ENCODE measurements around the gene DLGAP5.

The DLGAP5 gene

GRCh38 chr14:55180006-55180405 lies 11.4 kb downstream of the DLGAP5 start:
- no peak for DNase-seq

DNA sequence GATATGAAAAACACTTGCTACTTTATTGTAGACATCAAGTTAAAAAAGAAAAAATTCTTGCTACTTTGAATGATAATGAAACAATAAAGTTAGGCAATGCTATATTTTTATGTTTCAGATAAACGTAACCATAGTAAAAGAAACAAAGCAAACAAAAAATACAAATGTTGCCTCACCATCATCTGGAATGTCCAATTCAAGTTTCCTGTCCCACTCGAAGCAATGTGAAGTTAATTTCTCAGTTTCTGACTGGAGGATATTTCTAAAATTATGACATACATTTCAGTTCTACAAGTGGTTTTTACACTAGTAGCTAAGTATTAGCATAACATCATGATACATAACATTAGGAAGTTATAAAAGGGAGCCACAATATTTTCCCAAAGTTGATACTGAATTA lies 20.9 kb downstream of the DLGAP5 start:
- no peak for DNase-seq

- no peak for DNase-seq
Measured at GRCh38 chr14:55160989-55161388, 30.4 kb downstream of the DLGAP5 start.

DNA sequence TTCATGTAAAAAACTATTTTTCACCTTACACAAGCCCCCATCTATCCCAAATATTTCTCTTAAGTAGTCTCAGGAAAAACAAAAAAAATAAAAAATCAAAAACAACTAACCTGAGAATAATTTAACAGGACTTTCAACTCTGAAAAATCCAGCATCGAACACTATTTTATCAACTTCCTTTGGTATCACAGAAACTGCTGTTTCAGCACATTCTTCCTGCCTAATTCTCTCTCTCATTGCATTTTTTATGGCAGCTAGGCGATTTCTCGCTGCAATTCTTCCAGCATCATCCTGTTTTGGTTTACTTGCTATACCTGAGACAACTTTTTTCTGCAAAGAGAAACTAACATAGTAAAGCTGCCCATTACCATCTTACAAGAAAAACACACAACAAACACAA lies 33.0 kb downstream of the DLGAP5 start:
- no peak for DNase-seq

DNA sequence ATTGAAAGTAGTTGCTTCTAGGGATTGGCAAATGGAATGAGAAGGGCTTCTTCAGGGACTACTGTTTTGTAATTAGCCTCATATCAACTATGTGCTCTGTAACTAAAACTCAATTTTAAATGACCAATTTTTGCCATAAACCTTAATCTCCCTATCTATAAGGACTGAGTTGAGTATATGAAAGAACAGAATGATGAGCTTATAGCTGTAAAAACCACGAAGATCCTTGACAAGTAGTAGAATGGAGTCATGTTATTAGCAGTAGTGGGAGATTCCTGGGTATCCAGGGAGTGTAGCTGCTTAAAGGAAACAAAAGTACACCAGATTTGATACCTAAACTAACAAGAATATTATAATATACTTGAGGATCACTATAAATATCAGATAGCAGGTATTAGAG lies 34.3 kb downstream of the DLGAP5 start:
- no peak for DNase-seq

GRCh38 chr14:55153951-55154350 lies 37.4 kb downstream of the DLGAP5 start:
- peak in 1 of 14 donors; percentile 21 for DNase-seq

GRCh38 chr14:55152052-55152753 lies 39.2 kb downstream of the DLGAP5 start:
- DNase-seq = no peak

- DNase-seq = no peak
Measured at GRCh38 chr14:55151601-55152000, 39.8 kb downstream of the DLGAP5 start.

GRCh38 chr14:55146425-55146824 lies 45.0 kb downstream of the DLGAP5 start:
- no peak for DNase-seq

GRCh38 chr14:55142466-55142865 lies 48.9 kb downstream of the DLGAP5 start:
- DNase-seq = no peak

DNA sequence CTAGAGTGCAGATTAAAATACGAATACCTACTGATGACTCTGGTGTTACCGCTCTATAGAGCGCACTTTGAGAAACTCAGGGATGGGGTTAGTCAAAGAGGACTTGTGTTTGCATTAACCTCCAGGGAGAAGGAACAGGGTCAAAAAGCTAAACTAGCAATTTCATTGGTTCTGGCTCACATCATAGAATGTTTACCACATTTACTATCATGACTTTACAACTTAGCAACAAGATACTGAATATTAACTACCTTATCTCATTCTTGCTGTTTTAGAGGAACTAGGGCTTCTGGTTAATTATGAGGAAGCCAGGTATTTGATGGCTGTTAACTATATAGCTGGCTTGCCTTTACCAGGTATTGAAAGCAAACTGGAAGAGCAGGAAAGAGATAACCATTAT lies 49.6 kb downstream of the DLGAP5 start:
- DNase-seq = no peak

- DNase-seq = no peak
Measured at GRCh38 chr14:55139696-55140509, 51.5 kb downstream of the DLGAP5 start.

GRCh38 chr14:55139141-55139540 lies 52.2 kb downstream of the DLGAP5 start:
- no peak for DNase-seq

GRCh38 chr14:55138091-55138490 lies 53.3 kb downstream of the DLGAP5 start:
- DNase-seq = no peak

GRCh38 chr14:55136885-55137786 lies 54.2 kb downstream of the DLGAP5 start:
- peak in 11 of 14 donors; percentile 17 to 72 (median 54) for DNase-seq

DNA sequence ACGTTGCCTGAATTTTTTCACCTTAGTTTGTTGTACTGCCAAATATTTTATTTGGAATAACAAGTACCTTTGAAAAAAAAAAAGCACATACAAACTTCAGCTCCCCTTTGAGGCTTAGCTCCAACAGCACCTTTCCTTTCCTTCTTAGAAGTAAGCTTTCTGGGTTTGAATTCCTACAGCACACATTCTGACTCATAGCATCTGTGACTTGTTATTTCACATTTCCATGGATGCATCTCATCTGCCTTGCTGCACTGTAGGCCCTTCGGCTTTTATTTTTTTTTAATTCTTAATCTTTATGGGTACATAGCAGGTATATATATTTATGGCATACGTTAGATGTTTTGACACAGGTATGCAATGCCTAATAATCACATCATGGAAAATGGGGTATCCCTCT lies 55.1 kb downstream of the DLGAP5 start:
- DNase-seq = no peak

DNA sequence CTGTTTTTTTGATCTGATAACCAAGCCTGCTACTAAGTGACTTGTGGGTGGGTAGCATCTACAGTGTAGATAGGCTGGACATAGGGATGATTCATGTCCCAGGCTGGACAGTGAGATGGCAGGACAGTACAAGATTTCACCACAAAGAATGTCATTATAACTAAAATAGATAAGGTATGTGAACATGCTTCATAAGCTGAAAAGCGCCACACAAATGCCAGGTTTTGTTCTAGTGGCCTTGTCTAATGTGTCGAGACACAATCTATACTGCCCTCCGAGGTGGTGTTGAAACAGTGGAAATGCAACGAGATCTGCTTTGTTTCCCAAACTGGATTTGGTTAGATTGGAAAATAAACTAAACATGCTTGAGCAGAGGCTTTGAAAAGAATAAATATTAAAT lies 58.0 kb downstream of the DLGAP5 start:
- no peak for DNase-seq

DNA sequence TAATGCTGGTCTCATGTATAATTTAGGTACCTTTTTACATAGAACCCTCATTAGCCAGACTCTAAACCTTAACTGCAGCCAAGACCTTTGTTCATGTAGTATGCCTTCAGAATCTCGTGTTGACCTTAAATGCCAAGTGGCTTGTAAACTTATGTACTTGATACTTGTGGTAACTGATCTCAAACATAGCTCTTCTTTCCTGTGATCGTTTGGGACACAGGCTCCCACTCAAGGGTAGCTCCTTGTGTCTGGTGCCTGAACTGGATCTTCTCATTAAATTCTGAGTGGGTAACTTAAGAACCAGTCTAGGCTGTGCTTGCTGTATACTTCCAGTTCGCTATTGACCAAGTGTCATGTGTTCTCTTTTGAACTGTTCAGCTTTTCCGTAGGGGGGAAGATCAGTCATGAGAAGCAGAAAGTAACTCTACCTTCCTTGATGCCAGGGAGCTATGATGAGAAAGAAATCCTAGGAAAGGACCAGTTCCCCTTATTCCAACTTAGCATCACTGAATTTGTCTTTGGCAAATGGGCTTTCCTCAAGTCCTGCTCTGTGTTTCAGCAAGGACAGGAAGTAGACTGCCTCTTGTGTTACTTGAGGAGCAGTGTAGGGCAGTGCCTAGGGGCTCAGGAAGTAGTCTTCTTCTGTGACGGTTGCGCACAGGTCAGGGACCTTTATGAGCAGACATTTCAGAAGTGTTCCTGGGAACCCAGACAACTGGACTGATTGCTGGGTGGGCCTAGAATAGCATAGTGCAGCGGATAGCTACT lies 59.8 kb downstream of the DLGAP5 start:
- DNase-seq = no peak

DNA sequence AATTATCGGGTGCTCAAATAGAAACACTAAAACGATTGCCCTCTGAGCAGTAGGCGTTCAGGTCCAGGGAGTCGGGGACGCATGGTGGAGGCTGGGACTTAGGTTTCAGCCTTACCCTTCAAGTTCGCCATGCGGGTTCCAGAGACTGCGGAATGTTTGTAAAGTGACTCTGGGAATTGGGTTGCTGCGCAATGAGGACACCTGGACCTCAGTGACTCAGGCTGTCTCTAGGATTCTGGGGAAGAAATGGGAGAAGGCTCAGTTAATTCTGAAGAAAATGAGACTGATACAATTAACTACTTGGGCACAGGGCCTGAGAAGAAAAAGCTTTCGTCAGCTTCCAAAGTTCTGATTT lies 61.2 kb downstream of the DLGAP5 start:
- DNase-seq = no peak

DNA sequence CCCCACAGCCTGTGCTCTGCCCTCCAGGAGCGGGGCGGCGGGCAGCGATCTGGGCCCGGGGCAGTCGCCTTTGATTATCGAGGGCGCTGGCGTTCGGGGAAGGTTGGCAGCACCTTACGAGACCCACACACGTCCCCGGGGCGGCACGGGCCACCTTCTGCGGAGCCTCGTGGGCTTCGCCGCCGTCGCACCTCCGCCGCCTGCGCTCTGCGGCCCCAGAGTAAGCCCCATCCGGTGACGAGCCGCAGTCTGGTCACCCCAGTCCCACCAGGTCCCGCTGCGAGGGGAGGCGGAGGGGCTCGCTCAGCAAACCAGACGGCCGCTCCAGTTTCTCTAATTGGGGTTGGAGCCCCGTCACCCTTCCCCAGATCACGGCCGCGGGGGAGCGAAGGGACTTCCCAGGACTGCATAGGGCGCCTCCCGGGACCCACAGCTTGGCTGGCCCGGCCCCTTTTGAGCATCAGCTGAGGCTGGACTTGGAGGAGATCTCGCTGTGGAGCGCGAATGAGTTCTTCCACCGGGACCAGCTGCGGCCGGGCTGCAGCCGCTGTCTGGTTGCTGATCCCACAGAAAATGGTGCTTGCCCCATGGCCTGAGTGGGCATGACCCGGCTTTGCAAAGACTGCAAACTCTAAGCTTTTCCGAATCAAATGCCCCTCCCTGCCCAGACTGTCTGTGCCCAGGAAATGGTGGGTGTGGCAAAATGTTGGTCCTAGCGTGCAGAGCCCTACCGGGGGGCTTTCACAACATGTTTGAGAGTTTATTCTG lies 61.8 kb downstream of the DLGAP5 start:
- peak in 6 of 14 donors; percentile 7 to 39 (median 18) for DNase-seq

GRCh38 chr14:55129086-55129427 lies 62.3 kb downstream of the DLGAP5 start, which contains the start of gene LGALS3:
LGALS3 (plus strand) TSS chr14:55129252; CDS start chr14:55137374, 8,122 bp downstream.
- peak in 3 of 14 donors; percentile 6 to 26 (median 6) for DNase-seq
